Measurements from ENCODE around the gene RITA1.

- TF ChIP-seq RCOR1 (IDR thresholded peaks at IDR 0.05; ENCODE audit: low read depth, low read length) (no peak), RFX5 (IDR thresholded peaks at IDR 0.05) (no peak), CBX8 (IDR thresholded peaks at IDR 0.05) (no peak), JUN (IDR thresholded peaks at IDR 0.05) (no peak), CTCF (IDR thresholded peaks at IDR 0.05) (no peak), REST (IDR thresholded peaks at IDR 0.05) (no peak), HDAC2 (IDR thresholded peaks at IDR 0.05) (no peak), MAX (IDR thresholded peaks at IDR 0.05) (no peak), USF2 (IDR thresholded peaks at IDR 0.05) (no peak)
Measured at GRCh38 chr12:113201187-113202177, 16.0 kb downstream of the RITA1 start.
